GM19467 (cell line): Measurements from ENCODE around the gene ELMO1.
"Not testable (repeated sequence)": the region's sequence is repeated elsewhere in the genome, so short reads cannot be mapped to it uniquely, and the experiment has no call there.

Experiments
- ATAC-seq: cut with Tn5 transposase; IDR thresholded peaks from one replicate; pipeline ENCODE4 v1.9.1; 2021; ENCODE audit warnings: mild to moderate bottlenecking, moderate library complexity; ENCODE audit not compliant: unreplicated experiment

ELMO1 gene

GRCh38 chr7:36999626-37000485, 448.8 kb downstream of the ELMO1 start:
- ATAC-seq, result no peak

- ATAC-seq, result no peak
Observed at GRCh38 chr7:36995776-36996175, 452.9 kb downstream of the ELMO1 start.

DNA sequence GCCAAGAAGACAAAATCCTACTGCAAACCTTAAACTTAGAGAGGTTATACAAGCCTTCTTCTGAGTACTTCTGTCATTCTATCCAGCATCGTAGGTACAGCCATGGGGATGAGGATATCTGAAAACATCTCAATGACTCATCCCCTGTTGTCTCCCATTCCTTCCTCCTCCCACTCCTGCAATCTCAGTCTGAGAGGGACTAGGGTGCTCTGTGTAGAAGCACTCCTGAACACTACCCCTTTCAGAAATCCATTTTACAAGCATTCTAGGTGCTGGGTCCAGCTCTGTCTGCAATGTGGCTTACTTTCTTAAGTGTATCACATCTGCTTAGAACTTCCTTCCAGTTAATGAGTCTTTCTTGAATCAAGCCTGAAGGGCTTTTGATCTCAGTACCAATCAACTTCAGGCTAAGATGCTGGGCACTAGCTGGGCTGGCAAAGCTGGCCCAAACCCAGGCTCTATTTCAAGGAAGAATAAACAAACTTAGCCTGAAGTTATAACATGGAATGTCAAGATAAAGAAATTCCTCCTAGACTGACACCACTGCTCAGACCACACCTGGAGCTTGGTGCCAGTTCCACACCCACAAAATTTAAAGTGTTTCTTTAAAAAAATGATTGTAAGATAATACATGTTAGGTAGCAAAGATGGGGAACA, 454.1 kb downstream of the ELMO1 start:
- ATAC-seq, result no peak

GRCh38 chr7:36986948-36987724, 461.5 kb downstream of the ELMO1 start:
- peak; percentile 64 for ATAC-seq

- ATAC-seq, result no peak
Observed at GRCh38 chr7:36986511-36986933, 462.1 kb downstream of the ELMO1 start.

DNA sequence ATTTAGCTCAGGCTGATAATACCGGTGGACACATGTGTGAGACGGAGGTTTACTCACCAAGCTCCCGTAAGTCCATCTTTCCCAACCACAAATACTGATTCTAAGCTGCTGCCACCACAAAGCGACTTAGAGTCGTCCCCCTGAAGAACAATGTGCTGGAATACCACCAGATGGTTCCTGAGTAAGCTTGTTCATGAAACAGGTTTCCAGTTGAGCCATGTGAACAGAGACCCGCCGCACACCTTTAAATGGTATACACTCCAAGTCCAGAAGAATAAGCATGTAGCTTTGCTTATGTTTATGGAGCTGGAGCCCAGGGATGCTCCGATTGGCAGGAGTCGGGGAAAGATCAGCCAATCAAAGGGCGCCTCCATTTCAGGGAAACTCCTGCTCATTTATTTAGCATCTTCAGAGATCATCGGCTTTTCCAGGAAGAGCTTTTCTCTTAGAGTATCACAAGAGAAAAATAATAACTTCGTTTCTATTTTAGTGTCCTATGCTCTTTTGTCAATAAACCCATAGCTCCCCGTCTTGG, 462.7 kb downstream of the ELMO1 start:
- ATAC-seq, result no peak

DNA sequence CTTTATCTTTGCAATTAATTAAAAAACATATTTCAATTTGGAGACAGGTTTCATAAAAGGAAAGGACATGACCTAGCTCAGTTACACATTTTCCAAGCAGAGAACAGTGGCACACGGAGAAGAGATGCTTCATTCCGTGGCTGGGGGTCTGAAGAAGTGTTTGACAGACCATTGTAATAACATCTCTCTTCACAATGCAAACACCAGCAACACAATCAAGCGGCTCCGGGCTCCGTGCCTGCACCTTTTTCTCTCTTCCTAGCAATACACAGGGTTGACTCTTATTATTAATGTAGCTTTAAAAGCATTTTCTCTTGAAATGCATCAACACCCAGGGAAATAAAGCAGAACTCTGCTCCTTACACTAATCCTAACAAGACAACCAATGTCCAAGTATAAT, 463.3 kb downstream of the ELMO1 start:
- no peak for ATAC-seq

GRCh38 chr7:36984710-36985312, 463.9 kb downstream of the ELMO1 start:
- ATAC-seq, result no peak

GRCh38 chr7:36984041-36984521, 464.6 kb downstream of the ELMO1 start:
- ATAC-seq, result no peak

- ATAC-seq, result no peak
Observed at GRCh38 chr7:36982766-36983165, 465.9 kb downstream of the ELMO1 start.

DNA sequence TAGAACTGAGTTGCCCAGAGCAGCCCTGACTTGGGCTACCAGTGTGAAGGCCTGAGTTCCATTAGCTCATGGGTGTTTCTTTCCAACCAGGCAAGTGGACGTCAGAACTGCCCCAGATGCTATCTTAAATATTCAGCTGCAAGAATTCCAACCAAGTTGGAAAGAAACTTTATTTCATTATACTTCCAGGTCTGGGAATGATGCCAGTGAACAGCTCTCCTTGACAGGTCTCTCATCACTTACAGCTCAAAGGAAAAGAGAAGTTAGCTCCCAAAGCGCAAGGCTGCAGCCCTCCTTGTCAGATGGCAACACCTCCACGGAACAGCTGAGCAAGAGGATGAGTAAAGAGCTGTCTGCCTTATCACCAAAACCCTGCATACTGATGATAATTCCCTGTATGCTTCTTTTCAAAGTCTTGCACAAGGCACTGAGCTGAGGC, 468.8 kb downstream of the ELMO1 start:
- ATAC-seq, result no peak

GRCh38 chr7:36978461-36978860, 470.2 kb downstream of the ELMO1 start:
- no peak for ATAC-seq

GRCh38 chr7:36977878-36978277, 470.8 kb downstream of the ELMO1 start:
- ATAC-seq, result no peak

- not testable (repeated sequence) for ATAC-seq
Observed at GRCh38 chr7:36973534-36973933, 475.1 kb downstream of the ELMO1 start.

DNA sequence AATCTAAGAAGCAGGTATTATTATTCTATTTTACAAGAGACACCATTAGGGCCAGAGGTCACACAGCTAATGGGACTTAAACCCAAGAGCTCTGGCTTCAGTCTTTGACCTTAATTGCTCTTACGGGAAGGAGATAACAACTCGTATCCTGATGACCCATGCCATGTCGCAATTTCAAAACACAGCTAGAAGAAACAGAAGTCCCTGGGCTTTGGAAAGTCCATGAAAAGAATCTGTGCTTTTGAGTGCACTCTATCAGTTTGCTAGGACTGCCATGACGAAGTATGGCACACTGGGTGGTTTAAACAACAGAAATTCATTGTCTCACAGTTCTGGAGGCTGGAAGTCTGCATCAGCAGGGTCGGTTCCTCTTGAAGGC, 476.5 kb downstream of the ELMO1 start:
- no peak for ATAC-seq

- no peak for ATAC-seq
Observed at GRCh38 chr7:36971515-36972139, 477.0 kb downstream of the ELMO1 start.

DNA sequence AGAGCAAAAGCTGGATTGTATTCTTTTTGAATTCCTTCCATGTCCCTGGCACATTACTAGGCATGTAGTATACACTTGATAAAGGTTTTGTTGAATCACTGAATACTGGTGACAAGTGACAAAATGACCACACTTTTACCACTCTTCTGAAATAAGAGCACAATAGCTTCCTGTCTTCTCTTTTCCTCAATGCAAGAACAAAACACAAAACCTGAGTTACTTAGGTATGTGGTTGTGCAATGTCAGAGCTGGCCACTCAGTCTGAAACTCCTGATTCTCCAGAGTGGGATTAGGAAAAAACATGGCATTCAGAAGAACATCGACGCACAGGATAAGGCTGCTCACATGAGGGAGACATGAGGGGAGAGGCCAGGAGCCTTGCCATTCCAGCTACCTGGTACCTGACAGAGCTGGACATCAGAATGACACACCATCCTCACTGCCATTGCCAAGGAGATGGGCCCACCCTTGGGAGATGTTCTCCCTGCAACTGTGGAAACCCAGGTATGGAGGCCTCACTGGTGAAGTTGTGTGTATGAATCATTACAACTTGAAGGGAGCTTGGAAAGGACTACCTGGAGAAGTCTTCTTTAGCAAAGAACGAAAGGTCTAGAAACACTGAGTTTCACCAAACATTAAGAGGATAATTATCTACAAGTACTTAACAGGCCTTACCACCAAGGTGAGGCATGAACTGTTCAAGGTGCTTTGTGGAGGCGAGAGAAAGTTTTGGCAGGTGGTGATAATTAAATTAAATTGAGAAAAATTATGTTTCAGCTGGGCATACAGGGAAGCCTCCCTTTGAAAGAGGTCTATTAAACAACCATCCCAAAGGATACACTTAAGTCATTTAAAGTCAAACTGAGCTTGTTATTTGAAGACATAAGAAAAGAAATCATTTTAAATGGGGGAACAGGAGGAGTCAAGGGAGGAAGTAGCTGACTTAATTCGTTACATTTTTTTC, 477.8 kb downstream of the ELMO1 start:
- ATAC-seq, result no peak

- ATAC-seq, result no peak
Observed at GRCh38 chr7:36969376-36969775, 479.3 kb downstream of the ELMO1 start.

DNA sequence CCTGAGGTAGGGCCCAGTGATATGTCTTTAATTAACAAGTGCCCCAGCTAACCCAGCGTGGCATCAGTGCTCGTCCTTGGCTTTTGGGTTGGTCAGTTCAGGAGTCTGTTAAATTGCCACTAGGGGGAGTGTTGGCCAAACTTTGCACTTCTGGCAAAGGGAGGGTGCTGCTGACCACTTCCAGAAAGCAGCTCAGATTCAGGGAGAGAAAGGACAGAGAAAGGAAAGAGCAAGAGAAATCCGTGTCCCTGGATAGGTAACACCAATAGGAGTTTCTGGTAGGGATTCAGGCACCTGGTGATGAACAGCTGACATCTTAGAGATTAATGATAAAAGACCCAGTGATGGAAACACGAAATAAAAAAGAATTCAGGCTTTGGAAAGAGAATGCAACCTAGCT, 481.3 kb downstream of the ELMO1 start:
- ATAC-seq, result peak; percentile 69
